ENCODE results near the gene COP1. TPM values are rescaled to one million over a fixed set of nuclear protein-coding genes. Genes with fewer than 3 reads are reported as not detected.

Gene COP1
- total RNA-seq, 1 experiment from 2014 or later = 47.0 TPM

DNA sequence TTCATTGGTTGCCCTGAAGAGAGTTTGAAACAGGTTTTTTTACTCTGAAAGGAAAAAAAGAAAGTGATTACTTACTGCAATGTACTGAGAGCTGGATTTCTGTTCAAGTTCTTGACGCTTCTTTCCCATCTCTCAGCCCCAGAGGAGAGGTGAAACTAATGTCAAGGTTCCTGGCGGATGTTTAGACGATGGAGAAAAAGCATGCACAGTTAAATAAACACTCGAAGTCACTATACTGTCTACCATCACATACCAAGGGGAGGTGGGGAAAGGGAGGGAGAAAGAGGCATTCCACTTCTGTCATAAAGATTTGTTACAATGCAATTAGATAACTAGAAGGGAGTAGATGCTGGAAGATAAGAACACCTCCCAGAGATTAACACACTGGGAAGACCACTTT lies 286.7 kb downstream of the COP1 start:
- no peak for DNase-seq (ENCODE audit: unreplicated experiment)
- no peak overlapping the region for H3K27ac Mint-ChIP-seq (ENCODE audit: low read depth, unreplicated experiment)
- ChIA-PET POLR2A (no interaction called here), CTCF (no interaction called here)
- TF ChIP-seq, protein P1, sequence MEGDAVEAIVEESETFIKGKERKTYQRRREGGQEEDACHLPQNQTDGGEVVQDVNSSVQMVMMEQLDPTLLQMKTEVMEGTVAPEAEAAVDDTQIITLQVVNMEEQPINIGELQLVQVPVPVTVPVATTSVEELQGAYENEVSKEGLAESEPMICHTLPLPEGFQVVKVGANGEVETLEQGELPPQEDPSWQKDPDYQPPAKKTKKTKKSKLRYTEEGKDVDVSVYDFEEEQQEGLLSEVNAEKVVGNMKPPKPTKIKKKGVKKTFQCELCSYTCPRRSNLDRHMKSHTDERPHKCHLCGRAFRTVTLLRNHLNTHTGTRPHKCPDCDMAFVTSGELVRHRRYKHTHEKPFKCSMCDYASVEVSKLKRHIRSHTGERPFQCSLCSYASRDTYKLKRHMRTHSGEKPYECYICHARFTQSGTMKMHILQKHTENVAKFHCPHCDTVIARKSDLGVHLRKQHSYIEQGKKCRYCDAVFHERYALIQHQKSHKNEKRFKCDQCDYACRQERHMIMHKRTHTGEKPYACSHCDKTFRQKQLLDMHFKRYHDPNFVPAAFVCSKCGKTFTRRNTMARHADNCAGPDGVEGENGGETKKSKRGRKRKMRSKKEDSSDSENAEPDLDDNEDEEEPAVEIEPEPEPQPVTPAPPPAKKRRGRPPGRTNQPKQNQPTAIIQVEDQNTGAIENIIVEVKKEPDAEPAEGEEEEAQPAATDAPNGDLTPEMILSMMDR (IDR thresholded peaks at IDR 0.05; ENCODE audit: unreplicated experiment) = no peak
- no peaks in the 10 kb centered on the region for H3K27me3 Mint-ChIP-seq (ENCODE audit: insufficient read depth, unreplicated experiment)
- BruUV-seq (replicated peaks) = no TSS peak
- peaks cover 5% of the 10 kb centered on the region for H3K36me3 Mint-ChIP-seq (ENCODE audit: insufficient read depth, unreplicated experiment)
- no peaks in the 10 kb centered on the region for H3K9me3 Mint-ChIP-seq (ENCODE audit: unreplicated experiment)
- H3K4me3 Mint-ChIP-seq (ENCODE audit: unreplicated experiment) = no peak overlapping the region
- intact Hi-C loops (cut with micrococcal nuclease) = no loop called here
- H3K4me1 Mint-ChIP-seq (ENCODE audit: insufficient read depth, unreplicated experiment) = no peaks in the 10 kb centered on the region

DNA sequence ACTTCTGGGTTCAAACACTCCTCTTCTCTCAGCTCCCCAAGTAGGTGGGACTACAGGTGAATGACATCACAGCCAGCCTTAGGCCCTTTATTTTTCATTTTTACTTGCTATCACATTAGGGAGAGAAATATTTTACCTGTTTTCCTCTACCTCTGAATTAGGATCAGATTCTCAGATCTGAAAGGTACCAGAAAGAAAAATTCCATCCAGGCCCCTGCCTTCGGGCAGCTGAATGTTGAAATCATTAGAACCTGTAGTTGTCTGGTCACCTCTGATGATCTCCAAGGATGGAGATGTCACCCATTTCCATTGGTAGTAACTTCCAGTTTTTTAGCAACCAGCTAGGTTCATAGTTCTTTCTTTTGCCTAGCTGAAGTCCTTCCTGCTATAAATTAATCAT lies 288.1 kb downstream of the COP1 start:
- POLR2A ChIA-PET = interaction anchor here (0.7 to 0.9 kb wide), 2 partner anchors 9 to 875 kb away, joined by 3 to 4 read pairs; no protein-coding TSS in a partner anchor
- no peak for DNase-seq (ENCODE audit: unreplicated experiment)
- intact Hi-C loops (cut with micrococcal nuclease) = no loop called here
- H3K27ac Mint-ChIP-seq (ENCODE audit: low read depth, unreplicated experiment) = no peak overlapping the region
- no peaks in the 10 kb centered on the region for H3K4me1 Mint-ChIP-seq (ENCODE audit: insufficient read depth, unreplicated experiment)
- H3K9me3 Mint-ChIP-seq (ENCODE audit: unreplicated experiment) = no peaks in the 10 kb centered on the region
- peaks cover 5% of the 10 kb centered on the region for H3K36me3 Mint-ChIP-seq (ENCODE audit: insufficient read depth, unreplicated experiment)
- TF ChIP-seq, protein P1 (IDR thresholded peaks at IDR 0.05; ENCODE audit: unreplicated experiment) = no peak
- CTCF ChIA-PET = interaction anchor here (0.6 to 1.3 kb wide), 3 partner anchors 31 to 543 kb away, joined by 3 read pairs; no protein-coding TSS in a partner anchor
- no peaks in the 10 kb centered on the region for H3K27me3 Mint-ChIP-seq (ENCODE audit: insufficient read depth, unreplicated experiment)
- BruUV-seq (replicated peaks) = no TSS peak
- no peak overlapping the region for H3K4me3 Mint-ChIP-seq (ENCODE audit: unreplicated experiment)

DNA sequence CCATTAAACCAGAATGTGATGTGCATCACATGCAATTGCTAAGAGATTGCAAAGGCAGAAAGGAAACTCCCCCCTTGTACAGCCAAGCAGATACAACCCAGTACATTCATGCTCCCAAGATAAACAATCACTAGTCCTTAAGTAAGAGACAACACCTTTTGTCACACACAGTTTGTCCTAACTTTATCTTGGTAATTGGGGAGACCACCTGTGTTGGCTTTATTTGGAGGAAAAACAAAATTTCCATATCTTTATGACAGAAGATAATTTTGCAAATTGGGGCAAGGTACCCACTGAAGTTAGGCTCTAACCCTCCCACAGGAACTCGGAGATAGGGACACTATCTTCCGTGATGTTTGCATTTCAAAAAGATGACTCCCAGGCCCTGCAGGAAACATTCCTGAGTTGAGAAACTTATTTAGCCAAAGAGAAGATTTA lies 288.7 kb downstream of the COP1 start:
- intact Hi-C loops (cut with micrococcal nuclease) = no loop called here
- no peak overlapping the region for H3K27ac Mint-ChIP-seq (ENCODE audit: low read depth, unreplicated experiment)
- H3K36me3 Mint-ChIP-seq (ENCODE audit: insufficient read depth, unreplicated experiment) = peaks cover 5% of the 10 kb centered on the region
- no peaks in the 10 kb centered on the region for H3K4me1 Mint-ChIP-seq (ENCODE audit: insufficient read depth, unreplicated experiment)
- no peaks in the 10 kb centered on the region for H3K27me3 Mint-ChIP-seq (ENCODE audit: insufficient read depth, unreplicated experiment)
- no peaks in the 10 kb centered on the region for H3K9me3 Mint-ChIP-seq (ENCODE audit: unreplicated experiment)
- TF ChIP-seq, protein P1 (IDR thresholded peaks at IDR 0.05; ENCODE audit: unreplicated experiment) = no peak
- no TSS peak for BruUV-seq (replicated peaks)
- no peak overlapping the region for H3K4me3 Mint-ChIP-seq (ENCODE audit: unreplicated experiment)
- CTCF ChIA-PET = interaction anchor here (0.6 to 1.3 kb wide), 2 partner anchors 30 to 335 kb away, joined by 3 to 4 read pairs; no protein-coding TSS in a partner anchor
- no peak for DNase-seq (ENCODE audit: unreplicated experiment)
- POLR2A ChIA-PET = no interaction called here

DNA sequence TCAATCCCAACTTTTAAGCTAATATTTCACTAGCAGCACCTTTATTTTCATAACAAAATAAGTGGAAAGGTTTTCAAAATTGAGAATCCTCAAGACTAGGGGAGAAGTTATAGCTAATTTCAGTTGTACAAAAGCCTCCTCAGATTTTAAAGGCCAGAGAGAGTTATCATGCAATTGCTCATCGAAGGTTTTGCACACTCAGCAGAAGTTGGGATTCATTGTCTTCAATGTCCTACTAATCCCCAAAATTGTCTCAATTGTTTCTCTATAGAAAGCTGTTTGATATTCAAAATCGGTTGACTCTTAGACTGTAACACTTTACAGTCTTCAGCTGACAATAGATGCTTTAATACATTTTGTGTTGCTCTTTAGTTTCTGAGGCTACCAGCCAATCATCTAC lies 293.0 kb downstream of the COP1 start:
- Mint-ChIP-seq H3K27ac (ENCODE audit: low read depth, unreplicated experiment) (no peak overlapping the region), H3K4me1 (ENCODE audit: insufficient read depth, unreplicated experiment) (no peaks in the 10 kb centered on the region), H3K27me3 (ENCODE audit: insufficient read depth, unreplicated experiment) (no peaks in the 10 kb centered on the region), H3K4me3 (ENCODE audit: unreplicated experiment) (no peak overlapping the region), H3K36me3 (ENCODE audit: insufficient read depth, unreplicated experiment) (peaks cover 11% of the 10 kb centered on the region), H3K9me3 (ENCODE audit: unreplicated experiment) (peaks cover 26% of the 10 kb centered on the region)
- no peak for DNase-seq (ENCODE audit: unreplicated experiment)
- ChIA-PET POLR2A (interaction anchor here (0.8 kb wide), 1 partner anchor 964 kb away, joined by 3 read pairs; no protein-coding TSS in a partner anchor), CTCF (interaction anchor here (1.0 to 1.1 kb wide), 2 partner anchors 170 to 762 kb away, joined by 3 read pairs; no protein-coding TSS in a partner anchor)
- TF ChIP-seq, protein P1 (IDR thresholded peaks at IDR 0.05; ENCODE audit: unreplicated experiment) = no peak
- BruUV-seq (replicated peaks) = no TSS peak
- intact Hi-C loops (cut with micrococcal nuclease) = no loop called here
